GM12891 (cell line): Measurements from ENCODE around the gene FANCB.

Source experiments
- POLR2A ChIP-seq: IDR thresholded peaks from 2 replicates; pipeline ENCODE4 v1.6.1; 2011; ENCODE audit warnings: low read depth, low read length, control low read depth
- POLR2AphosphoS5 ChIP-seq: IDR thresholded peaks from 2 replicates; pipeline ENCODE4 v1.6.1; 2011; ENCODE audit warnings: low read depth, low read length, control low read depth
- POU2F2 ChIP-seq: IDR thresholded peaks from 2 replicates; pipeline ENCODE4 v1.6.1; 2011; ENCODE audit warnings: low read depth, mild to moderate bottlenecking, control low read depth, low read length, moderate library complexity
- SPI1 ChIP-seq: IDR thresholded peaks from 2 replicates; pipeline ENCODE4 v1.6.1; 2011; ENCODE audit warnings: low read depth, low read length, control low read depth
- TAF1 ChIP-seq: IDR thresholded peaks from 2 replicates; pipeline ENCODE4 v1.6.1; 2011; ENCODE audit warnings: low read depth, low read length, control low read depth

DNA sequence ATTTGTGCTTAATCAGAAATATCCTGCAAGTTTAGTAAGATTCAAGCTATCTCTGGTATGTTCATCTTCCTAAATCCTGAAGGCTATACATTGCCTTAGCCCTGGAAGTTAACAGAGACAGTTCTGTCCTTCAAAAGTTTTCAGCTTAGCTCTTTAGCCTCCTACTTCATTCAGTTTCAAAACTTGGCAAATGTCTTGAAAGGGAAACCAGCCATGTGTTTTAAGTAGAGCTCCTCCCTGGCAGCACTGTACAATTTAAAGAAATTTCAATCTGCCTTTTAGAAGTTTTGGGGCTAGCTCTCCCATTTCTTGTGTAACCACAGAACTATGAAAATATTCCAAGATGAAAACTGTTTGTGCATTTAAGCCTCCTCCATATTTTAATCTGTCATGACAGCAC lies 47.0 kb downstream of the FANCB start:
- TF ChIP-seq SPI1 = no peak
- no peak for TF ChIP-seq TAF1
- no peak for TF ChIP-seq POLR2AphosphoS5
- no peak for TF ChIP-seq POLR2A
- TF ChIP-seq POU2F2 = no peak
